Fibroblast of pulmonary artery (primary cell): ENCODE data around the gene ZMIZ1.

ENCODE experiments used
- DNase-seq: peaks from one replicate; pipeline ENCODE4 v3.0.0-alpha.2; 2010; ENCODE audit warnings: low read depth
- H3K4me3 ChIP-seq: replicated peaks from 2 replicates; pipeline ENCODE4 v1.5.1; 2011; ENCODE audit warnings: low read depth, mild to moderate bottlenecking, control low read depth, low read length, moderate library complexity
- TF ChIP-seq, protein P1 (sequence below): IDR thresholded peaks from 2 replicates; pipeline ENCODE4 v1.5.1; 2011; ENCODE audit warnings: mild to moderate bottlenecking, control low read depth, low read length, inconsistent platforms; ENCODE audit errors: missing control alignments

The ZMIZ1 gene

DNA sequence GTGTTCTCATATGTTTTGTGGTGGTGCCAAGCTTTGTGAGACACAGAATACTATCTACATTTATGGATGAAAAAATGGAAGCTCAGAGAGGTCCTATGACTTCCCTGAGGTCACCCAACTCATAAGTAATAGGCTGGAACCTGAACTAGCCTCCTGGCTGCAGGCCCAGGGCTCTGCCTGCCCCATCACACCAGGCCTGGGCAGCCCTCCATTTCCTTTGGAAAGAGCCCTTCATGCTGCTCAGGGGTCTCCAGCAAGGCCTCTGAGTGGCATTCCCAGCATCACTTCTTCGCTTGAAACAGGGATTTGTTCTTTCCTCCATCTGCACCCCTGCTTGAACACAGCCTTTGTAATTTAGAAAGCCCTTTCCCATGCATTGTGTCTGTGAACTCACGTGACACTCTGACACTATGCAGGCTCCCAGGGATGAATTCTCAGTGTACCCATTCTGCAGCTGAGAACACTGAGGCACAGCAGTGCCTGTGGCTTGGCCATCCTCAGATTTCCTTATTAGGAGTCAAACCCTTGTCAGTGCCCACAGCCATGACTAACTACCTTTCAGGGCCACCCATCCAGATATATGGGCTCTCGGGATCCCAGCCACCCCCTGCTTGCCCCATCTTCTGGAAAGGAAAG is 150.7 kb downstream of the ZMIZ1 start:
- DNase-seq, result peak; percentile 54
- H3K4me3 ChIP-seq, result no peak overlapping the region
- TF ChIP-seq, protein P1, sequence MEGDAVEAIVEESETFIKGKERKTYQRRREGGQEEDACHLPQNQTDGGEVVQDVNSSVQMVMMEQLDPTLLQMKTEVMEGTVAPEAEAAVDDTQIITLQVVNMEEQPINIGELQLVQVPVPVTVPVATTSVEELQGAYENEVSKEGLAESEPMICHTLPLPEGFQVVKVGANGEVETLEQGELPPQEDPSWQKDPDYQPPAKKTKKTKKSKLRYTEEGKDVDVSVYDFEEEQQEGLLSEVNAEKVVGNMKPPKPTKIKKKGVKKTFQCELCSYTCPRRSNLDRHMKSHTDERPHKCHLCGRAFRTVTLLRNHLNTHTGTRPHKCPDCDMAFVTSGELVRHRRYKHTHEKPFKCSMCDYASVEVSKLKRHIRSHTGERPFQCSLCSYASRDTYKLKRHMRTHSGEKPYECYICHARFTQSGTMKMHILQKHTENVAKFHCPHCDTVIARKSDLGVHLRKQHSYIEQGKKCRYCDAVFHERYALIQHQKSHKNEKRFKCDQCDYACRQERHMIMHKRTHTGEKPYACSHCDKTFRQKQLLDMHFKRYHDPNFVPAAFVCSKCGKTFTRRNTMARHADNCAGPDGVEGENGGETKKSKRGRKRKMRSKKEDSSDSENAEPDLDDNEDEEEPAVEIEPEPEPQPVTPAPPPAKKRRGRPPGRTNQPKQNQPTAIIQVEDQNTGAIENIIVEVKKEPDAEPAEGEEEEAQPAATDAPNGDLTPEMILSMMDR, result no peak

GRCh38 chr10:79220307-79220706 is 151.5 kb downstream of the ZMIZ1 start:
- TF ChIP-seq, protein P1, result no peak

GRCh38 chr10:79221110-79222051 is 152.6 kb downstream of the ZMIZ1 start:
- peak; percentile 94 for DNase-seq
- H3K4me3 ChIP-seq, result no peak overlapping the region
- TF ChIP-seq, protein P1, result no peak

More at GRCh38 chr10:79220307-79220706, 151.5 kb downstream of the ZMIZ1 start:
- no peak overlapping the region for H3K4me3 ChIP-seq
- no peak for DNase-seq

DNA sequence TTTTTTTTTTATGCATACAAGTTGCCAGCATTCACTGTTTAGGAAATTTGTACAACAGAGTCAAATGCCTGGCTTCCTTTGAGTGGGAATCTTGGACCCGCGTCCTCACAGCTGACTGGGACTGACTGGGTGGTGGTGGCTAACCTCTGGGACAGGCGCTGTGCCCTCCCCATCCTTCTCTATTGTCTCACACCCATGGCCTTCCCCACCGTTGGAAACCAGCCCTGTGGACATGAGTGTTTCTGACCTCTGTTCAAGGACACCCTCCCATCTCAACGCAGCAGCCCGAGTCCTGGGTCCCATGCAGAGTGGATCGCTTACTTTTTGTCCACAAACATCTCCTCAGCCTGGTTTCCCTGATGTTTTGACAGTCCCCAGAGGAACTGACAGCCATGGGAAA is 153.4 kb downstream of the ZMIZ1 start:
- no peak for DNase-seq
- no peak overlapping the region for H3K4me3 ChIP-seq
- TF ChIP-seq, protein P1, result no peak

GRCh38 chr10:79223091-79224048 is 154.6 kb downstream of the ZMIZ1 start:
- TF ChIP-seq, protein P1, result no peak
- DNase-seq, result peak; percentile 89
- H3K4me3 ChIP-seq, result no peak overlapping the region

DNA sequence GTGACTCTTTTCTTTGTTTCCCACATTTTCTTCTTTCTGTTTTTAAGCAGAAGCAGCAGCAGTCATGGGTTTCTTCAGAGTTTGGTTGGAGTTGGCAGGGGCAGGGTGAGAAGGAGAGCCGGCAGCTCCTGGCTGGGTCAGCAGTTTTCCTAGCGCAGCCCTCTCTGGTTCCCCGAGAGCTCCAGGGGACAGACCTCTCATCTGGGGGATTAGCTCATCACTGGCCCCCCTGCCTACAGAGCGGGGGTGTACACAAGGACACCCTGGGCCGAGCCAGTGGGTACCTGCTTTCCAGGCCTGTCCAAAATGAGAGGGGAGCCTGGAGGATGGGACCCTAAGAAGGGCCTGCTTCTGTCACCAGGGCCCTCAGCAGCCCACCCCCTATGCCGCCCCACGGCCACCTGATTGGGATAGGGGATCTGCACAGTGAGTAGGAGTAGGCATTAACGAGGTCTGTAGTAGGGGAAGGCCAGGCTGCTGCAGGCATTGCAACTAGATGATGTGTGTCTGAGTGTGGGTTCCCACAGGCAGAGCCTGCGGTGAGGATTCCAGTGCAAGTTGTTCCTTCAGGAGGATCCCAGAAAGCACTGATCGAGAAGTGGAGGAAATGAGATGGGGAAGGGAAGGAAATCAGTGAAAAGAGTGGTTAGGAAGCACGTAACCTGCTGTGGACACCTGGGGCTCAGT is 155.6 kb downstream of the ZMIZ1 start:
- no peak for DNase-seq
- H3K4me3 ChIP-seq, result no peak overlapping the region
- TF ChIP-seq, protein P1, result no peak
